ENCODE results near the gene GMDS. TPM values are rescaled to one million over a fixed set of nuclear protein-coding genes. Genes with fewer than 3 reads are reported as not detected.

GMDS gene
- total RNA-seq, 1 experiment from 2014 or later = 10.0 TPM

- no peak for DNase-seq (ENCODE audit: low read depth)
Observed at GRCh38 chr6:1800845-1801244, 444.6 kb downstream of the GMDS start.

GRCh38 chr6:1798965-1799325, 446.5 kb downstream of the GMDS start:
- DNase-seq (ENCODE audit: low read depth) = no peak

- no peak for DNase-seq (ENCODE audit: low read depth)
Observed at GRCh38 chr6:1798303-1798964, 447.0 kb downstream of the GMDS start.

GRCh38 chr6:1797801-1798200, 447.6 kb downstream of the GMDS start:
- DNase-seq (ENCODE audit: low read depth) = no peak

- DNase-seq (ENCODE audit: low read depth) = no peak
Observed at GRCh38 chr6:1796706-1797529, 448.5 kb downstream of the GMDS start.

- DNase-seq (ENCODE audit: low read depth) = no peak
Observed at GRCh38 chr6:1795910-1796309, 449.5 kb downstream of the GMDS start.

- peak; percentile 43 for DNase-seq (ENCODE audit: low read depth)
Observed at GRCh38 chr6:1792989-1793388, 452.4 kb downstream of the GMDS start.

GRCh38 chr6:1790684-1791083, 454.7 kb downstream of the GMDS start:
- no peak for DNase-seq (ENCODE audit: low read depth)

GRCh38 chr6:1789092-1789491, 456.3 kb downstream of the GMDS start:
- peak; percentile 52 for DNase-seq (ENCODE audit: low read depth)

- DNase-seq (ENCODE audit: low read depth) = peak; percentile 77
Observed at GRCh38 chr6:1787894-1788293, 457.5 kb downstream of the GMDS start.

- no peak for DNase-seq (ENCODE audit: low read depth)
Observed at GRCh38 chr6:1786455-1787453, 458.7 kb downstream of the GMDS start.

- no peak for DNase-seq (ENCODE audit: low read depth)
Observed at GRCh38 chr6:1784422-1784884, 461.0 kb downstream of the GMDS start.

- no peak for DNase-seq (ENCODE audit: low read depth)
Observed at GRCh38 chr6:1781817-1782184, 463.6 kb downstream of the GMDS start.

- DNase-seq (ENCODE audit: low read depth) = peak; percentile 26
Observed at GRCh38 chr6:1781152-1781816, 464.1 kb downstream of the GMDS start.

GRCh38 chr6:1780251-1780867, 465.0 kb downstream of the GMDS start:
- DNase-seq (ENCODE audit: low read depth) = no peak

- no peak for DNase-seq (ENCODE audit: low read depth)
Observed at GRCh38 chr6:1778686-1779235, 466.6 kb downstream of the GMDS start.

- no peak for DNase-seq (ENCODE audit: low read depth)
Observed at GRCh38 chr6:1777921-1778685, 467.3 kb downstream of the GMDS start.

GRCh38 chr6:1775441-1775840, 470.0 kb downstream of the GMDS start:
- no peak for DNase-seq (ENCODE audit: low read depth)

GRCh38 chr6:1774226-1774915, 471.0 kb downstream of the GMDS start:
- DNase-seq (ENCODE audit: low read depth) = no peak

Measured in Daoy (cell line).